HG03342 (cell line): Measurements from ENCODE around the gene CCND2.
"Not testable (repeated sequence)": the region's sequence is repeated elsewhere in the genome, so short reads cannot be mapped to it uniquely, and the experiment has no call there.

Source experiments
- ATAC-seq: cut with Tn5 transposase; IDR thresholded peaks from one replicate; pipeline ENCODE4 v1.9.1; 2021; ENCODE audit warnings: mild to moderate bottlenecking, moderate library complexity; ENCODE audit not compliant: unreplicated experiment

The CCND2 gene

GRCh38 chr12:4273652-4274395, at the start of gene CCND2:
TSS of gene CCND2 (plus strand) at chr12:4273762. CDS start at chr12:4274041, 279 bp downstream.
- no peak for ATAC-seq

- ATAC-seq, result no peak
These were observed 49.2 kb upstream of the CCND2 start for GRCh38 chr12:4224206-4224889.

- ATAC-seq, result no peak
These were observed 48.0 kb upstream of the CCND2 start for GRCh38 chr12:4225571-4225970.

- ATAC-seq, result no peak
These were observed 46.5 kb upstream of the CCND2 start for GRCh38 chr12:4227046-4227445.

- no peak for ATAC-seq
These were observed 45.4 kb upstream of the CCND2 start for GRCh38 chr12:4228122-4228580.

- no peak for ATAC-seq
These were observed 43.0 kb upstream of the CCND2 start for GRCh38 chr12:4230526-4230925.

- ATAC-seq, result no peak
These were observed 35.0 kb upstream of the CCND2 start for GRCh38 chr12:4238577-4238976.

GRCh38 chr12:4239746-4240145, 33.8 kb upstream of the CCND2 start:
- no peak for ATAC-seq

GRCh38 chr12:4240161-4240783, 33.3 kb upstream of the CCND2 start:
- ATAC-seq, result no peak

GRCh38 chr12:4240981-4241380, 32.6 kb upstream of the CCND2 start:
- no peak for ATAC-seq

GRCh38 chr12:4241592-4241991, 32.0 kb upstream of the CCND2 start:
- no peak for ATAC-seq

GRCh38 chr12:4242595-4242994, 31.0 kb upstream of the CCND2 start:
- ATAC-seq, result no peak

GRCh38 chr12:4243091-4243490, 30.5 kb upstream of the CCND2 start:
- no peak for ATAC-seq

GRCh38 chr12:4243491-4244100, 30.0 kb upstream of the CCND2 start:
- ATAC-seq, result not testable (repeated sequence)

GRCh38 chr12:4244868-4245267, 28.7 kb upstream of the CCND2 start:
- ATAC-seq, result no peak

- ATAC-seq, result no peak
These were observed 28.1 kb upstream of the CCND2 start for GRCh38 chr12:4245446-4245845.

GRCh38 chr12:4246116-4246515, 27.4 kb upstream of the CCND2 start:
- ATAC-seq, result no peak

- ATAC-seq, result no peak
These were observed 22.9 kb upstream of the CCND2 start for GRCh38 chr12:4250691-4251090.

GRCh38 chr12:4251216-4251891, 22.2 kb upstream of the CCND2 start:
- no peak for ATAC-seq

GRCh38 chr12:4251967-4252366, 21.6 kb upstream of the CCND2 start:
- no peak for ATAC-seq

- ATAC-seq, result no peak
These were observed 21.0 kb upstream of the CCND2 start for GRCh38 chr12:4252601-4253000.
